HG03060 (cell line): Measurements from ENCODE around the gene TMEM33.
"Not testable (repeated sequence)": the region's sequence is repeated elsewhere in the genome, so short reads cannot be mapped to it uniquely, and the experiment has no call there.

ENCODE experiments used
- ATAC-seq: cut with Tn5 transposase; IDR thresholded peaks from one replicate; pipeline ENCODE4 v1.9.1; 2021; ENCODE audit warnings: low read depth, moderate number of reproducible peaks; ENCODE audit not compliant: unreplicated experiment

The TMEM33 gene, protein sequence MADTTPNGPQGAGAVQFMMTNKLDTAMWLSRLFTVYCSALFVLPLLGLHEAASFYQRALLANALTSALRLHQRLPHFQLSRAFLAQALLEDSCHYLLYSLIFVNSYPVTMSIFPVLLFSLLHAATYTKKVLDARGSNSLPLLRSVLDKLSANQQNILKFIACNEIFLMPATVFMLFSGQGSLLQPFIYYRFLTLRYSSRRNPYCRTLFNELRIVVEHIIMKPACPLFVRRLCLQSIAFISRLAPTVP

DNA sequence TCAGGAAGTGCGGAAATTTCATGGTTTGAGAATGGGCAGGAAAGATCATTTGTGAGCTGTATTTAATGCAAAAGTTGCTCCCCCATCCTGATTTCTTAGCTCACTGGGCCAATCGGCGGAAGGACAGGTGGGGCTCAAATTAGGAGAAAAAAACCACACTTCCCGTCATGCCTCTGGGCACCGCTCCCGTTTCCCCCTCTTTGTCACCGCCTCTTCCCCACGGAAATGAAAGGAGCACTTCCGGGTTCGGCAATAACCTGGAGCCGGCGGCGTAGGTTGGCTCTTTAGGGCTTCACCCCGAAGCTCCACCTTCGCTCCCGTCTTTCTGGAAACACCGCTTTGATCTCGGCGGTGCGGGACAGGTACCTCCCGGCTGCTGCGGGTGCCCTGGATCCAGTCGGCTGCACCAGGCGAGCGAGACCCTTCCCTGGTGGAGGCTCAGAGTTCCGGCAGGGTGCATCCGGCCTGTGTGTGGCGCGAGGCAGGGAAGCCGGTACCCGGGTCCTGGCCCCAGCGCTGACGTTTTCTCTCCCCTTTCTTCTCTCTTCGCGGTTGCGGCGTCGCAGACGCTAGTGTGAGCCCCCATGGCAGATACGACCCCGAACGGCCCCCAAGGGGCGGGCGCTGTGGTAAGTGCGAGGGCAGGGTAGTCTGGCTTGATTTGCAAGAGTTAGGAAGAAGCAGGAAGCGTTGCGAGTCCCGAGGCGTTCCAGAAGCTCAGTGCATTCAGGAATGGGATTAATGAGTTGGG lies at the start of gene TMEM33:
TSS of gene TMEM33 (plus strand) at position 529 of the 751 bp plus-strand sequence. CDS start at position 585, 56 bp downstream.
- peak; percentile 64 for ATAC-seq

DNA sequence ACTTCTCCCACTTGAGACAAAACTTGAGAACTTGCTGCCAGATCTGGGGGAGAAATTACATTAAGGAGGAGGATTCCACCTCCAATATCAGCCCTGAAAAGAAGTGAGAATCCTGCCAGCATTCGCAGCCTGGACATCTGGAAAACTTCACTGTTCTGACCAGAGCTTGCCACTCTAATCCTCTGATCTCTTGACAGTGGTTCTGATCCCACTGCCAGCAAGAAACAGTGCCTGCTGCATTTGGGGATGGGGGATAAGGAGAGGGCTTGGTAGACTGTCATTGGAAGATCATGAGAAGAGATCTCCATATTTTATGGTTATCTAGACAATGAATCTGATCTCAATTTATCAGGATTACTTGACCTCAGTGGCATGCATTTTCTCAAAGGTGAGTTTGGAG lies 49.8 kb upstream of the TMEM33 start:
- ATAC-seq = no peak

DNA sequence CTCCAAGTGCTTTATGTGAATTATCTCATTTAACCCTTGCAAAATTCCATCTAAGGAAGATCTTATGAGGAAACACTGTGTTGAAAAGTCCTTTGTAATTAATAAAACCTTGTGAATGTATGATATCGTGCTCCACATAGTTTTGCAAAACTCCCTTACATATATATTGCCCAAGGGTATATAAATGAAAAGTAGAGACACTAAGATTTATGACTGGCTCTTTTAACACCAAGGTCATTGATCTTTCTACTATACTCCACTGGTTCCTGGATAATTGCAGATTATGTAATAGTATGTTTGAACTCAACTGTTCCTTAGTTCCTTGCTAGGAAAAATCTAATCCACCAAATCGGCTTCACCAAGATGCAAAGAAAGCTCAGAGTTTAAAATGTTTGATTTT lies 48.0 kb upstream of the TMEM33 start:
- ATAC-seq = no peak

DNA sequence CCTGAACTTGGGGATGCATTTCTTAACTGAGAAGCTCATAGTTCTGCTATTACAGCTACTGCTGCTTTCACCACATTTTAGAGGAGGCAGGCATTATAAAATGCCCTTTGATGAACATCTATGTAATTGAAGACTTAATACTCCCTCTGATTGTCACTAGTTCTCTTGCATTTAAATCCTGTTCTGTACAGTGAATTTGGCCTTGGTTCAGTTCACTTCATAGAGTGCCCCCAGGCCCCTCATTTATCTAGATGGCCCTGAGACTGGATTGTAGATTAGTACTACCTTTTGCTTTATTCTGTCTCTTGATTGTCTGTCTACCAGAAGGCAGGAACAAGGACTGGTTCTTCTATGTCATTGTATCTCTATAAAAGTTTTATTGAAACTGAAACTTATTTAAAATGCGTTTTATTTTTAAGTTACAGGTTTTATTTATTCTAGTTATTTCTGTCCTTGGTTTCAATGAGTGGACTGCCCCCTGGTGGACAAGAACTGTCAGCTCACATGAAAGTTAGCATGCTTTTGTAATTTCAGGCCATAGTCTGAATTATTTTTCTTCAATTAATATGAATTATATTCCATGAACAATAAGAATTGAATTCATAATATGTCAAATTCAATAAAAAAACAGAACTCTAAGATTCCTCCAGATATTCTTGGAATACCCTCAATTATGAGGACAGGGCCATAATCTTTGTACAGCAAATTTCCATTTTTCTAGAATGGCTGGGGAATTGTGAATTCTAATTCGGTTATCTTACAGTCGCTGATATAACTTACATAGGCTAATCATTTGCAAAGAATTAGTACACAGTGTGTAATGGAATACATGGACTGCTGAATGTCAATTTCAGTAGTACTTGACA lies 47.2 kb upstream of the TMEM33 start:
- no peak for ATAC-seq

DNA sequence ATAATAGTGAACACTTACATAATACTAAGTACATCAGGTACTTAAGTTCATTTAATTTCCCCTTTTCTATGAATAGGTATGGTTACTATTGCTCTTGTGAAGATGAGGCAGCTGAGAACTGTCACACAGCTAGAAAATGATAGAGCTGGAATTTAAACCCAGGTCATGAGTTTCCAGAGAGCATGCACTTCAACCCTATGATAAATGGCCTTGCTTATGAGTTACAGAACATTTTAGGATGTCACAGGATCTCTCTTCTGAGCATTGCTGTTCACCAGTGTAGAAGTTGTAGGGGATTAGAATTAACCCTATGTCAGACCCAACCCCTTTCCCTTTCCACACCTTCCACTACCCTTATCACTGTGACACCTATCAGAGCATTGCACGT lies 46.5 kb upstream of the TMEM33 start:
- no peak for ATAC-seq

DNA sequence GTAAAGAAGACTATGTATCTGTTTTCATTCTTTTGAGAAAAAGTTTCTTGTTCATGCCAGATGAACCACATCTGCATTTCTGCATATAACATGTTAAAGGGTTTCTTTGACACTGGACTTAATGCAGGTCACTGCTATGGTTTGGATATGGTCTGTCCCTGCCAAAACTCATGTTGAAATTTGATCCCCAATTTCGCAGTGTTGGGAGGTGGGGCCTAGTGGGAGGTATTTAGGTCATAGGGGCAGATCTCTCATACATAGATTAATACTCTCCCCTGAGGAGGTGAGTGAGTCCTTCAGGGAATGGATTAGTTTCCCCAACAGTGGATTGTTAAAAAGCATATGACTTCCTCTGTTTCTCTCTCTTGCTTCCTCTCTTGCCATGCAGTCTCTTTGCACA lies 45.9 kb upstream of the TMEM33 start:
- no peak for ATAC-seq

DNA sequence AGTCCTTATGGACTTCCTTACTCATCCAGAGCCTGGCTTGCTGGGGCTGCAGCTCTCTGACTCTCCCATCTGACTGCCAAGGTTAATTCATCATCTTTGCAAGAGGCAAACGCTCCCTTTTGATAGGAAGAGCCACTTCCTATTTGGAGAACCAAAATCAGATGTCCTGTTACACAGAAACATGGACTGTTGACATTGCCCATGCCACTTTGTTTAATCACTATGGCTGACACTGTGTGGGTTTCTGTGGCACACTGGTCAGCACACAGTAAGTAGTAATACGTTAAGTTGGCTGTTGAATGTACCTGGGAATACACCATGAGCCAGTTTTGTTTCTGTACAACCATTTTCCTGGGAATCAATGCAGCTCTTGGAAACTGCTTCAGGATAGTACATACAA lies 45.1 kb upstream of the TMEM33 start:
- no peak for ATAC-seq

DNA sequence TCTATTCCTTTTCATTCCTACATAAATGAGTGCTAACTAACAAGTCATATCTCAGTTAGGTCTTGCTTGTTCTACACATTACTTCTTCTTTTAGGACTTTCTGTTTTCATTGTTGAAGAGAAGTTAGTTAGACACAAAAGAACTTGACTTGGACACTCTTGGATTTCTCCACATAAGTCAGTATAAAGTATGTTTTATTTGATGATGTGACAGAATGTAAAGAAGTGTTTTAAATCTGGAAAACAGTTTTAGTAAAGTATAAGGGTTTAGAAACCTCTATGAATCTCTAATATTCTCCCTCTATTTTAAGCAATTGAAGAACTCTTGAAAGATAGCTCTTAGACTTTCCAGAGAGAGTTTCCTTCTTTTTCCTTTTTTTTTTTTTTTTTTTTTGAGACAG lies 38.6 kb upstream of the TMEM33 start:
- no peak for ATAC-seq

DNA sequence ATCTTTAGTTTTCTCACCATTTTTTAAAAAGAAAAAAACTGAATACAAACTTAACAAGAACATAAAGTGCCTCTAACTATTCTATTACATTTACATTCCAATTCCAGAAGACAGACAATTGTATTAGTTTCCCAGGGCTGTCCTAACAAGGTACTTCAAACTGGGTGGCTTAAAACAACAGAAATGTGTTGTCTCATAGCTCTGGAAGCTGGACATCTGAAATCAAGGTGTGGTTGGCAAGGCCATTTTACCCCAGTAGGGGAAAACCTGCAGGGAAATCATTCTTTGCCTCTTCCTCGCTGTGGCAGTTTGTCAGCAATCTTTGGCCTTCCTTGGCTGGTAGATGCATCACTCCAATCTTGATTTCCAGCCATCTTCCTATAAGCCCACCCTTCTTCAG lies 37.5 kb upstream of the TMEM33 start:
- no peak for ATAC-seq

DNA sequence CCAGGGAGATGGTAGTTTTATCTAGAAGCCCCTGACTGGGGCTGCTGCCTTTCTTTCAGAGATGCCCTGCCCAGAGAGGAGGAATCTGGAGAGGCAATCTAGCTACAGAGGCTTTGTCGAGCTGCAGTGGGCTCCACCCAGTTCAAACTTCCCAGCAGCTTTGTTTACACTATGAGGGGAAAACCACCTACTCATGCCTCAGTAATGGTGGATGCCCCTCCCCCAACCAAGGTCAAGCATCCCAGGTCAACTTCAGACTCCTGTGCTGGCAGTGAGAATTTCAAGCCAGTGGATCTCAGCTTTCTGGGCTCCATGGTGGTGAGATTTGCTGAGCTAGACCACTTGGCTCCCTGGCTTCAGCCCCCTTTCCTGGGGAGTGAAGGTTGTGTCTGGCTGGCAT lies 26.1 kb upstream of the TMEM33 start:
- not testable (repeated sequence) for ATAC-seq

DNA sequence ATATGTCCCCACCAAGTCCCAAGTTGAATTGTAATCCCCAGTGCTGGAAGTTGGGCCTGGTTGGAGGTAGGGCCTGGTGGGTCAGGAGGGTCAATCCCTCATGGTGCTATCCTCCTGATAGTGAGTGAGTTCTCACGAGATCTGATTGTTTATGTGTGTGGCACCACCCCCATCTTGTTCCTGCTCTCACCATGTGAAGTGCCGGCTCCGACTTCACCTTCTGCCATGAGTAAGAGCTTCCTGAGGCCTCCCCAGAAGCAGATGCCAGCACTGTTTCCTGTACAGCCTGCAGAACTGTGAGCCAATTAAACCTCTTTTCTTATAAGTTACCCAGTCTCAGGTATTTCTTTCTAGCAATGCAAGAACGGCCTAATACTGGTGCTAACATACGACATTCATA lies 22.7 kb upstream of the TMEM33 start:
- ATAC-seq = no peak

DNA sequence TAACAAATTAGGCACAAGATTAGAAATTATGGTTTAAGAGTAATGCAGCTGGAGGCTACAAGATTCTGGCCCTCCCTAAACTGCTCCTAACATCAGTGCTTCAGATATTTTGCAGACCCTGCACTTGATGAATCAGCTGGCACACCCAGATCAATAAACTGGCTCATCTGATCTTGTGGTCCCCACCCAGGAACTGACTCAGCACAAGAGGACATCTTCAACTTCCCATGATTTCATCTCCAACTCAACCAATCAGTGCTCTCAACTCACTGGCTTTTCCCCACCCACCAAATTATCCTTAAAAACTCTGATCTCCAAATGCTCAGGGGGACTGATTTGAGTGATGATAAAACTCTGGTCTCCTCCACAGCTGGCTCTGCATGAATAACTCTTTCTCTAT lies 21.7 kb upstream of the TMEM33 start:
- no peak for ATAC-seq

DNA sequence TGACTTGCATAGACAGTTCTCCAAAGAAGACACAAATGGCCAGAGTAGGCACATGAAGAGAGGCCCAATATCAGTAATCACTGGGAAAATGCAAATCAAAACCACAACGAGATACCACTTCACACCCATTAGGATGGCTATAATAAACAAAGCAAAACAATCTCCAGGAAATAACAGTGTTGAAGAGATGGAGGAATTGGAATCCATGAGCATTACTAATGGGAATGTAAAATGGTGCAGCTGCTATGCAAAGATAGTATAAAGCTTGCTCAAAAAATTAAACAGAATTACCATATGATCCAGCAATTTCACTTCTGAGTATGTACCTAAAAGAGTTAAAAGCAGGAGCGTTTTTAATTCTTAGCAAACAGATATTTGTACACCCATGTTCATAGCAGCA lies 17.0 kb upstream of the TMEM33 start:
- no peak for ATAC-seq

DNA sequence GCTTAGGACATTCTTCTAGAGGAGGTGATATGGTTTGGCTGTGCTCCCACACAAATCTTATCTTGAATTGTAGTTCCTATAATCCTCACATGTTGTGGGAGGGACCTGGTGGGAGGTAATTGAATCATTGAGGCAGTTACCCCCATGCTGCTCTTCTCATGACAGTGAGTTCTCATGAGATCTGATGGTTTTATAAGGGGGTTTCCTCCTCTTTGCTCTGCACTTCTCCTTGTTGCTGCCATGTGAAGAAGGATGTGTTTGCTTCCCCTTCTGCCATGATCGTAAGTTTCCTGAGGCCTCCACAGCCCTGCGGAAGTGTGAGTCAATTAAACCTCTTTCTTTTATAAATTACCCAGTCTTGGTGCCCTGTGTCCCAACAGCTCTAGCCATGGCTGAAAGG lies 14.8 kb upstream of the TMEM33 start:
- not testable (repeated sequence) for ATAC-seq

DNA sequence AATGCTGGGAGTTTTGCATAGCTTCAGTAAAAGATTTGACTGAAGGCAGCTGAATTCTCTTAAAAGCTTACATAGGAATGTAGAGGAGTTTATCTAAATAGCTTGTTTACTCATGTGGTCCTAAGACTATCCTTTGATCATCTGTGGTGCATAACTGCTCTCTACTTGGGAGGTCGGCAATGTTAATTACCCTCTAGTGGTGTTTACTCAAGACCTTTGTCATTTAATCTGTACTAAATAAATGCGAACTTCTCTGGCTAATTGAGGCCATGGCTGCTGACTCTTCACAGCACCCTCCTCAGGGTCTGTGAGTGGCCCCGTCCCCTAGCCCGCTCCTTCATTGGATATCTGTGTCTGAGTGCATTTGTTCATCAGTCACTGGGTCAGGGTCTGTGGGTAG lies 13.8 kb upstream of the TMEM33 start:
- ATAC-seq = no peak

DNA sequence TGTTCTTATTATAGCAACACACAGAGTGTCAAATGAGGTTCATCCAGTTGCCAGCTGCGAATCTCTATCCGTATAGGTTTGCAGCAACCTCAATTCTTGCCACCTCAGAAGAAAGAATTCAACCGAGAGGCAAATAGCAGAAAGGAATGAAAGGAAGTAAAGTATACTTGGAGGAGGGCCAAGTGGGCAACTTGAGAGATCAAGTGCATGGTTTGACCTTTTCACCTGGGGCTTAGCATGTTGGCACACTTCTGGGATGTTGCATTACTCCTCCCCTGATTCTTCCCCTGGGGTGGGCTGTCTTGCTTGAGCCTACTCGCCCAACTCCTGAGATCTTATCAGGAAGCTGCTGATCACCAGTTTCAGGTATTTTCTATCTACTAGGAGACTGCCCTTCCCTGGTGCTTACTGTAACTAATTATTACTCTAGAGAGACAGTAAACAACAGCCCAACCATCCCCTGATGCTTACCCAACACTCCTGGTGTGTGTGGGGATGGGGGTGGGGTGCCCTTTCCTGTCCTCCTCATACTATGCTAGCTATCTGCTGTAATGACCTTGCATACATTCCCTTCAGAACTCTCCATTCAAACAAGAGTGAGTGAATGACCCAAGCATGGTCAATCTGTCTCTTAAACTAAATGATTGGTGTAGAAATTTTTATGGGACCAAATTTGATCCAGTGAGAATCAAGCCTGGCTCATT lies 7.3 kb upstream of the TMEM33 start:
- ATAC-seq = no peak

DNA sequence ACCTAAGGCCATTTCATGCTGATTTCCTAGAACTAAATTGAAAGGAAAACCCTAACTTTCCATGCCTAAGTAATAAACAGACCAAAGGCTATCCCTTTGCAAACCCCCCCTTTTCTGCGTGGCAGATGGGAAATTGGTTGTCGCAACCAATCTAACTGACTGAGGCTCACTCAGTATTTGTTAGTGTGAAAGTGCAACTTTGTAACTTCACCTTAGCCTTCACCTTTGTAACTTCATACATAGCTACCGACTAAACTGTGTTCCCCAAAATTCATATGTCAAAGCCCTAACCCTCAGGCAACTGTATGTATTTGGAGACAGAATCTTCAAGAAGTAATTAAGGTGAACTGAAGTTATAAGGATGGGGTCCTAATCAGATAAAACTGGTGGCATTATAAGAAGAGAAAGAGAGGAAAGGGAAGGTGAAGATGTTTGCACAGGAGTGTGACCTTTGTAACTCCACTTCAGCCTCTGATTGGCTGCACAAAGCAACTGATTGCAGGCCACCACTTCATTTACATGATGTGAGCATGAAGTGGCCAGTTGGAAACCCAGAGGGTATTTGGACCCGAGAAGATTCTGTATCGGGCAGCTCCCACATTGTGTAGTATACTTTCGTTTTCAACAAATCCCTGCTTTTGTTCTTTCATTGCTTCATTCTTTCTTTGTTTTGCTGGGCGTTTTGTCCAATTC lies 4.9 kb upstream of the TMEM33 start:
- no peak for ATAC-seq

DNA sequence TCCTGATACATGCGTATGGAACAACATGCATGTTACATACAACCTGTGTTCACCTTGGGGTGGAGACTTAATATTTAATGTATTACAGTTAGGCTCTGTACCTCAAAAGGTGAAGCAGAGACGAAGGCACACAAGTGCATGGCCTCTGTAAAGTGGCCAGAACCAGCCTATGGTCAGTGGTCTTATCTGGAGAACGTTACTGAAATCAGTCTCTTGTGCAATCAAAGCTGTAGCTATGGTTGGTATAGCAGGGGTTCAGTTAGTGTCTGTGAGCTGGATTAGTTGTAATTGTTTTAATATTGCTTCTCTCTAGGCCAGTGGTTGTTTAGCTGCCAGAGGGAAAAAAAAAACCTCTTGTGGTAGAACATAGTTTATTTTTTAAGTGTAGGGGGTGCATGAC lies 2.2 kb upstream of the TMEM33 start:
- ATAC-seq = no peak

DNA sequence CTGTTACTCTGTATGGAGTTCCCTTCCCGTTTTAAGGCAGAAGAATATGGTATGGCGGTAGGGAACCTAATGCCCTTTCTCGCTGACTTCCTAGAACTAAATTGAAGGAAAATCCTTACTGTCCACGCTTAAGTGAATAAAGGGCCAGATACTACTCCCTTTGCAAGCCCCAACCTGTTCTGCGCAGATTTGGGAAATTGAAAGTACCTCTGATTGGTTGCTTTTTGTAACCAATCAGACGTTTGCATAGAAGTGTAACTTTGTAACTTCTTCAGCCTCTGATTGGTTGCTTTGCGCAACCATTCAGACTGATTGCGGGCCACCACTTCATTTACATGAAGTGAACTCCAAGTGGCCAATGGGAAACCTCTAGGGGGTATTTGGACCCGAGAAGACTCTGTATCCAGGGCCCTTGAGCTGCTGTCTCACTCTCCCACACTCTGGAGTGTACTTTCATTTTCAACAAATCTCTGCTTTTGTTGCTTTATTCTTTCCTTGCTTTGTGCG lies 1.2 kb upstream of the TMEM33 start:
- ATAC-seq = no peak

DNA sequence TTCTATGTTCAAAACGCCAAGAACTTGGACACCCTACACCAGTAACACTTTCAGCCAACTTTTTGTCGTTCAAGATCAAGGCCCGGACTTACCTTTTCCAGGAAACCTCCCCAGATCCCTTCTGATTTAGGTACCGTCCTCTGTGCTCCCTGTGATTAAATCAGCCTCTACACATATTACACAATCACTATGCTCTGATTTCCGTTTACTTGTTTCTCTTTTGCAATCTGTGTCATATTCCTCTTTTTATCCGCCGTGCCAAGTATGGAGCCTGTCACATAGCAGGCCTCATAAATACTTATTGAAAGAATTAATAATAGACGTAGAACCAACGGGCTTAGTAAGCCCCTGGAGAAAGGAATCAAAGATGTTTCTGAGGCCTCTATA lies 722 bp upstream of the TMEM33 start:
- no peak for ATAC-seq
